ENCODE data around the gene PTPRA.

- TF ChIP-seq, protein P1, sequence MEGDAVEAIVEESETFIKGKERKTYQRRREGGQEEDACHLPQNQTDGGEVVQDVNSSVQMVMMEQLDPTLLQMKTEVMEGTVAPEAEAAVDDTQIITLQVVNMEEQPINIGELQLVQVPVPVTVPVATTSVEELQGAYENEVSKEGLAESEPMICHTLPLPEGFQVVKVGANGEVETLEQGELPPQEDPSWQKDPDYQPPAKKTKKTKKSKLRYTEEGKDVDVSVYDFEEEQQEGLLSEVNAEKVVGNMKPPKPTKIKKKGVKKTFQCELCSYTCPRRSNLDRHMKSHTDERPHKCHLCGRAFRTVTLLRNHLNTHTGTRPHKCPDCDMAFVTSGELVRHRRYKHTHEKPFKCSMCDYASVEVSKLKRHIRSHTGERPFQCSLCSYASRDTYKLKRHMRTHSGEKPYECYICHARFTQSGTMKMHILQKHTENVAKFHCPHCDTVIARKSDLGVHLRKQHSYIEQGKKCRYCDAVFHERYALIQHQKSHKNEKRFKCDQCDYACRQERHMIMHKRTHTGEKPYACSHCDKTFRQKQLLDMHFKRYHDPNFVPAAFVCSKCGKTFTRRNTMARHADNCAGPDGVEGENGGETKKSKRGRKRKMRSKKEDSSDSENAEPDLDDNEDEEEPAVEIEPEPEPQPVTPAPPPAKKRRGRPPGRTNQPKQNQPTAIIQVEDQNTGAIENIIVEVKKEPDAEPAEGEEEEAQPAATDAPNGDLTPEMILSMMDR (IDR thresholded peaks at IDR 0.05 in 4 of 5, conservative IDR thresholded peaks at IDR 0.05 in 1 of 5) = no peak
- TF ChIP-seq POLR2A (IDR thresholded peaks at IDR 0.05) = no peak
Measured at GRCh38 chr20:3003416-3003815, 130.1 kb downstream of the PTPRA start.

Measured in gastrocnemius medialis (tissue), 4 donors.